Left colon (tissue), 2 donors: Measurements from ENCODE around the gene CIC. TPM values are rescaled to one million over a fixed set of nuclear protein-coding genes. Genes with fewer than 3 reads are reported as not detected.

Source experiments
- ATAC-seq: fragments of 200-7000 bp; cut with Tn5 transposase; one replicate; pipeline ENCODE4 v1.9.1; 2020; ENCODE audit warnings: mild to moderate bottlenecking, moderate library complexity
- DNase-seq, 2 donors: peaks; one replicate each; pipeline ENCODE4 v3.0.0-alpha.2; 2020
- intact Hi-C, 2 donors: fragments of 100-400 bp; cut with DNase I in 1 of 2; cut with micrococcal nuclease in 1 of 2; formaldehyde crosslinking; loops; one replicate each; pipeline versions ENCODE4 v1.11.2 to v1.14.0; 2022; cut with DNase I, micrococcal nuclease
- total RNA-seq, 2 donors: library from RNA; stranded (reverse); fragmentation: NEBNext Ultra II Directional; extraction: Animal tissue kit (Norgen Biotek cat#: 25700); gene quantifications; one replicate each; pipeline ENCODE4 v1.2.1, GENCODE V29; 2021
- donor health status: DM: no; HTN: no; CAD: no.
- donor health status: DM: yes; HTN: yes; CAD: no.

The CIC gene
- total RNA-seq, 2 donors from 2014 or later = 43.0 to 47.9 TPM

GRCh38 chr19:42293540-42293939, 24.5 kb downstream of the CIC start:
- no peak for ATAC-seq
- DNase-seq = no peak
- intact Hi-C loops = no loop called here

GRCh38 chr19:42293948-42294347, 24.9 kb downstream of the CIC start:
- intact Hi-C loops = no loop called here
- ATAC-seq (no peak), DNase-seq (no peak)

GRCh38 chr19:42294471-42295137, 25.6 kb downstream of the CIC start:
- no peak for ATAC-seq
- DNase-seq = no peak
- intact Hi-C loops = no loop called here

GRCh38 chr19:42295342-42295741, 26.3 kb downstream of the CIC start:
- intact Hi-C loops = no loop called here
- DNase-seq = no peak
- no peak for ATAC-seq

- DNase-seq (peak; percentile 71 to 89), ATAC-seq (peak; percentile 60)
- intact Hi-C loops = no loop called here
These were observed 26.9 kb downstream of the CIC start for GRCh38 chr19:42295831-42296525.

GRCh38 chr19:42297039-42297438, 28.0 kb downstream of the CIC start:
- DNase-seq = no peak

GRCh38 chr19:42301646-42302203, 32.7 kb downstream of the CIC start, which contains the start of gene PRR19:
TSS of gene PRR19 (plus strand) at chr19:42302132. CDS start at chr19:42309585, 7,453 bp downstream.
- DNase-seq = peak in 1 of 2 donors; percentile 69
- ATAC-seq = peak; percentile 53

More at GRCh38 chr19:42297039-42297438, 28.0 kb downstream of the CIC start:
- ATAC-seq = no peak
- intact Hi-C loops = no loop called here

GRCh38 chr19:42303101-42303464, 34.0 kb downstream of the CIC start:
- intact Hi-C loops = no loop called here
- no peak for ATAC-seq
- no peak for DNase-seq

More at GRCh38 chr19:42301646-42302203, 32.7 kb downstream of the CIC start, which contains the start of gene PRR19:
- intact Hi-C loops = no loop called here

GRCh38 chr19:42303876-42304275, 34.8 kb downstream of the CIC start:
- ATAC-seq = no peak
- DNase-seq = no peak
- intact Hi-C loops = no loop called here

- ATAC-seq (no peak), DNase-seq (no peak)
- intact Hi-C loops = no loop called here
These were observed 37.6 kb downstream of the CIC start for GRCh38 chr19:42306646-42307045.

GRCh38 chr19:42309686-42310085, 40.6 kb downstream of the CIC start:
- DNase-seq (no peak), ATAC-seq (no peak)
- intact Hi-C loops = no loop called here

- DNase-seq (no peak), ATAC-seq (no peak)
- intact Hi-C loops = no loop called here
These were observed 42.6 kb downstream of the CIC start for GRCh38 chr19:42311657-42312056.

- ATAC-seq (no peak), DNase-seq (no peak)
- intact Hi-C loops = no loop called here
These were observed 43.3 kb downstream of the CIC start for GRCh38 chr19:42312370-42312769.

- DNase-seq (peak in 1 of 2 donors; percentile 62), ATAC-seq (peak; percentile 89)
- intact Hi-C loops = no loop called here
These were observed 44.2 kb downstream of the CIC start, which contains the start of gene TMEM145 for GRCh38 chr19:42313096-42313839. TSS of gene TMEM145 (plus strand) at chr19:42313309. CDS start at chr19:42313377, 68 bp downstream.

- intact Hi-C loops = no loop called here
- DNase-seq = no peak
- ATAC-seq = no peak
These were observed 45.0 kb downstream of the CIC start for GRCh38 chr19:42313840-42314755.

- ATAC-seq = no peak
- DNase-seq = no peak
- intact Hi-C loops = no loop called here
These were observed 46.0 kb downstream of the CIC start for GRCh38 chr19:42315024-42315423.

- peak; percentile 66 for ATAC-seq
- intact Hi-C loops = no loop called here
- peak in 1 of 2 donors; percentile 40 for DNase-seq
These were observed 47.5 kb downstream of the CIC start for GRCh38 chr19:42316223-42317211.
